ENCODE results near the gene ROR1.

The ROR1 gene

GRCh38 chr1:64039390-64039926, 265.6 kb downstream of the ROR1 start:
- H3K4me3 ChIP-seq (ENCODE audit: insufficient read depth, low read depth, low read length, poor library complexity, severe bottlenecking): no peak overlapping the region
- no peak overlapping the region for H3K27ac ChIP-seq (ENCODE audit: insufficient read depth, low read length, poor library complexity, severe bottlenecking)
- no peaks in the 10 kb centered on the region for H3K4me1 ChIP-seq (ENCODE audit: control insufficient read depth, insufficient read depth, low read length, poor library complexity, severe bottlenecking)
- H3K27me3 ChIP-seq (replicated peaks; ENCODE audit: control insufficient read depth, insufficient read depth, low read length, poor library complexity, severe bottlenecking): no peaks in the 10 kb centered on the region
- DNase-seq: no peak
- H3K36me3 ChIP-seq (ENCODE audit: control insufficient read depth, insufficient read depth, low read length): no peaks in the 10 kb centered on the region
- H3K9me3 ChIP-seq (ENCODE audit: control insufficient read depth, low read length): no peaks in the 10 kb centered on the region

GRCh38 chr1:64041371-64042131, 267.7 kb downstream of the ROR1 start:
- no peaks in the 10 kb centered on the region for H3K27me3 ChIP-seq (replicated peaks; ENCODE audit: control insufficient read depth, insufficient read depth, low read length, poor library complexity, severe bottlenecking)
- H3K4me1 ChIP-seq (ENCODE audit: control insufficient read depth, insufficient read depth, low read length, poor library complexity, severe bottlenecking): no peaks in the 10 kb centered on the region
- DNase-seq: no peak
- H3K27ac ChIP-seq (ENCODE audit: insufficient read depth, low read length, poor library complexity, severe bottlenecking): no peak overlapping the region
- no peaks in the 10 kb centered on the region for H3K9me3 ChIP-seq (ENCODE audit: control insufficient read depth, low read length)
- H3K36me3 ChIP-seq (ENCODE audit: control insufficient read depth, insufficient read depth, low read length): no peaks in the 10 kb centered on the region
- H3K4me3 ChIP-seq (ENCODE audit: insufficient read depth, low read depth, low read length, poor library complexity, severe bottlenecking): no peak overlapping the region

GRCh38 chr1:64042331-64043100, 268.7 kb downstream of the ROR1 start:
- Histone ChIP-seq H3K4me1 (ENCODE audit: control insufficient read depth, insufficient read depth, low read length, poor library complexity, severe bottlenecking) (no peaks in the 10 kb centered on the region), H3K27ac (ENCODE audit: insufficient read depth, low read length, poor library complexity, severe bottlenecking) (no peak overlapping the region), H3K9me3 (ENCODE audit: control insufficient read depth, low read length) (no peaks in the 10 kb centered on the region), H3K4me3 (ENCODE audit: insufficient read depth, low read depth, low read length, poor library complexity, severe bottlenecking) (no peak overlapping the region), H3K36me3 (ENCODE audit: control insufficient read depth, insufficient read depth, low read length) (no peaks in the 10 kb centered on the region), H3K27me3 (replicated peaks; ENCODE audit: control insufficient read depth, insufficient read depth, low read length, poor library complexity, severe bottlenecking) (no peaks in the 10 kb centered on the region)
- no peak for DNase-seq

- no peak for DNase-seq
Observed at GRCh38 chr1:64043288-64043687, 269.5 kb downstream of the ROR1 start.

GRCh38 chr1:64043976-64044375, 270.2 kb downstream of the ROR1 start:
- Histone ChIP-seq H3K27ac (ENCODE audit: insufficient read depth, low read length, poor library complexity, severe bottlenecking) (no peak overlapping the region), H3K27me3 (replicated peaks; ENCODE audit: control insufficient read depth, insufficient read depth, low read length, poor library complexity, severe bottlenecking) (no peaks in the 10 kb centered on the region), H3K36me3 (ENCODE audit: control insufficient read depth, insufficient read depth, low read length) (no peaks in the 10 kb centered on the region), H3K9me3 (ENCODE audit: control insufficient read depth, low read length) (no peaks in the 10 kb centered on the region), H3K4me3 (ENCODE audit: insufficient read depth, low read depth, low read length, poor library complexity, severe bottlenecking) (no peak overlapping the region), H3K4me1 (ENCODE audit: control insufficient read depth, insufficient read depth, low read length, poor library complexity, severe bottlenecking) (no peaks in the 10 kb centered on the region)
- DNase-seq: no peak

More at GRCh38 chr1:64043288-64043687, 269.5 kb downstream of the ROR1 start:
- Histone ChIP-seq H3K4me1 (ENCODE audit: control insufficient read depth, insufficient read depth, low read length, poor library complexity, severe bottlenecking) (no peaks in the 10 kb centered on the region), H3K36me3 (ENCODE audit: control insufficient read depth, insufficient read depth, low read length) (no peaks in the 10 kb centered on the region), H3K9me3 (ENCODE audit: control insufficient read depth, low read length) (no peaks in the 10 kb centered on the region), H3K27ac (ENCODE audit: insufficient read depth, low read length, poor library complexity, severe bottlenecking) (no peak overlapping the region), H3K27me3 (replicated peaks; ENCODE audit: control insufficient read depth, insufficient read depth, low read length, poor library complexity, severe bottlenecking) (no peaks in the 10 kb centered on the region), H3K4me3 (ENCODE audit: insufficient read depth, low read depth, low read length, poor library complexity, severe bottlenecking) (no peak overlapping the region)

- Histone ChIP-seq H3K4me1 (ENCODE audit: control insufficient read depth, insufficient read depth, low read length, poor library complexity, severe bottlenecking) (no peaks in the 10 kb centered on the region), H3K9me3 (ENCODE audit: control insufficient read depth, low read length) (no peaks in the 10 kb centered on the region)
Observed at GRCh38 chr1:64046243-64046642, 272.4 kb downstream of the ROR1 start.

GRCh38 chr1:64046891-64047290, 273.1 kb downstream of the ROR1 start:
- no peak overlapping the region for H3K27ac ChIP-seq (ENCODE audit: insufficient read depth, low read length, poor library complexity, severe bottlenecking)
- no peak overlapping the region for H3K4me3 ChIP-seq (ENCODE audit: insufficient read depth, low read depth, low read length, poor library complexity, severe bottlenecking)
- DNase-seq: no peak
- no peaks in the 10 kb centered on the region for H3K4me1 ChIP-seq (ENCODE audit: control insufficient read depth, insufficient read depth, low read length, poor library complexity, severe bottlenecking)
- no peaks in the 10 kb centered on the region for H3K36me3 ChIP-seq (ENCODE audit: control insufficient read depth, insufficient read depth, low read length)
- H3K27me3 ChIP-seq (replicated peaks; ENCODE audit: control insufficient read depth, insufficient read depth, low read length, poor library complexity, severe bottlenecking): no peaks in the 10 kb centered on the region
- H3K9me3 ChIP-seq (ENCODE audit: control insufficient read depth, low read length): no peaks in the 10 kb centered on the region

More at GRCh38 chr1:64046243-64046642, 272.4 kb downstream of the ROR1 start:
- Histone ChIP-seq H3K4me3 (ENCODE audit: insufficient read depth, low read depth, low read length, poor library complexity, severe bottlenecking) (no peak overlapping the region), H3K36me3 (ENCODE audit: control insufficient read depth, insufficient read depth, low read length) (no peaks in the 10 kb centered on the region), H3K27ac (ENCODE audit: insufficient read depth, low read length, poor library complexity, severe bottlenecking) (no peak overlapping the region), H3K27me3 (replicated peaks; ENCODE audit: control insufficient read depth, insufficient read depth, low read length, poor library complexity, severe bottlenecking) (no peaks in the 10 kb centered on the region)
- DNase-seq: no peak

- Histone ChIP-seq H3K36me3 (ENCODE audit: control insufficient read depth, insufficient read depth, low read length) (no peaks in the 10 kb centered on the region), H3K4me3 (ENCODE audit: insufficient read depth, low read depth, low read length, poor library complexity, severe bottlenecking) (no peak overlapping the region), H3K4me1 (ENCODE audit: control insufficient read depth, insufficient read depth, low read length, poor library complexity, severe bottlenecking) (no peaks in the 10 kb centered on the region), H3K27ac (ENCODE audit: insufficient read depth, low read length, poor library complexity, severe bottlenecking) (no peak overlapping the region), H3K9me3 (ENCODE audit: control insufficient read depth, low read length) (no peaks in the 10 kb centered on the region), H3K27me3 (replicated peaks; ENCODE audit: control insufficient read depth, insufficient read depth, low read length, poor library complexity, severe bottlenecking) (no peaks in the 10 kb centered on the region)
- no peak for DNase-seq
Observed at GRCh38 chr1:64047549-64047996, 273.8 kb downstream of the ROR1 start.

GRCh38 chr1:64049900-64050540, 276.2 kb downstream of the ROR1 start:
- no peaks in the 10 kb centered on the region for H3K27me3 ChIP-seq (replicated peaks; ENCODE audit: control insufficient read depth, insufficient read depth, low read length, poor library complexity, severe bottlenecking)
- no peak for DNase-seq
- no peaks in the 10 kb centered on the region for H3K36me3 ChIP-seq (ENCODE audit: control insufficient read depth, insufficient read depth, low read length)
- H3K9me3 ChIP-seq (ENCODE audit: control insufficient read depth, low read length): no peaks in the 10 kb centered on the region
- no peak overlapping the region for H3K4me3 ChIP-seq (ENCODE audit: insufficient read depth, low read depth, low read length, poor library complexity, severe bottlenecking)
- H3K4me1 ChIP-seq (ENCODE audit: control insufficient read depth, insufficient read depth, low read length, poor library complexity, severe bottlenecking): no peaks in the 10 kb centered on the region
- no peak overlapping the region for H3K27ac ChIP-seq (ENCODE audit: insufficient read depth, low read length, poor library complexity, severe bottlenecking)
